Measurements from ENCODE around the gene DIDO1.

DNA sequence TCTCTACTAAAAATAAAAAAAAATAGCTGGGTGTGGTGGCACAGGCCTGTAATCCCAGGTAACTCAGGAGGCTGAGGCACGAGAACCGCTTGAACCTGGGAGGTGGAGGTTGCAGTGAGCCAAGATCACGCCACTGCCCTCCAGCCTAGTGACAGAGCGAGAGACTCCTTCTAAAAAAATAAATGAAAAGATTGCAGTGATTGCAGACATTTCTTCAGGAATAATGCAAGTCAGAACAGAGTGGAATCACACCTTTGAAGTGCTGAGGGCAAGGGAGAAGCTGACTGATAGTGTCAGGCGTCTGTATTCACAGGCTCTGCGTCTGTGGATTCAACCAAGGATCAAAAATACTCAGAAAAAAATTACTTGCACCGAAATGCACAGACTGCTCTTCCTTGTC, 62.1 kb downstream of the DIDO1 start:
- TF ChIP-seq, protein P1, sequence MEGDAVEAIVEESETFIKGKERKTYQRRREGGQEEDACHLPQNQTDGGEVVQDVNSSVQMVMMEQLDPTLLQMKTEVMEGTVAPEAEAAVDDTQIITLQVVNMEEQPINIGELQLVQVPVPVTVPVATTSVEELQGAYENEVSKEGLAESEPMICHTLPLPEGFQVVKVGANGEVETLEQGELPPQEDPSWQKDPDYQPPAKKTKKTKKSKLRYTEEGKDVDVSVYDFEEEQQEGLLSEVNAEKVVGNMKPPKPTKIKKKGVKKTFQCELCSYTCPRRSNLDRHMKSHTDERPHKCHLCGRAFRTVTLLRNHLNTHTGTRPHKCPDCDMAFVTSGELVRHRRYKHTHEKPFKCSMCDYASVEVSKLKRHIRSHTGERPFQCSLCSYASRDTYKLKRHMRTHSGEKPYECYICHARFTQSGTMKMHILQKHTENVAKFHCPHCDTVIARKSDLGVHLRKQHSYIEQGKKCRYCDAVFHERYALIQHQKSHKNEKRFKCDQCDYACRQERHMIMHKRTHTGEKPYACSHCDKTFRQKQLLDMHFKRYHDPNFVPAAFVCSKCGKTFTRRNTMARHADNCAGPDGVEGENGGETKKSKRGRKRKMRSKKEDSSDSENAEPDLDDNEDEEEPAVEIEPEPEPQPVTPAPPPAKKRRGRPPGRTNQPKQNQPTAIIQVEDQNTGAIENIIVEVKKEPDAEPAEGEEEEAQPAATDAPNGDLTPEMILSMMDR (IDR thresholded peaks at IDR 0.05; ENCODE audit: low read depth, low read length): no peak
- no peak for TF ChIP-seq EZH2phosphoT487 (IDR thresholded peaks at IDR 0.05; ENCODE audit: low read depth)
